Stimulated activated CD4-positive, alpha-beta T cell treated with anti-CD3 and anti-CD28 coated beads, Interleukin-2, amount 100 ng/mL, for 48 hours (primary cell): Measurements from ENCODE around the gene TXNDC2.
"Not testable (repeated sequence)": the region's sequence is repeated elsewhere in the genome, so short reads cannot be mapped to it uniquely, and the experiment has no call there.

Experiments
- DNase-seq, 2 donors: peaks; one replicate each; pipeline ENCODE4 v3.0.0-alpha.2; 2020

TXNDC2 gene

DNA sequence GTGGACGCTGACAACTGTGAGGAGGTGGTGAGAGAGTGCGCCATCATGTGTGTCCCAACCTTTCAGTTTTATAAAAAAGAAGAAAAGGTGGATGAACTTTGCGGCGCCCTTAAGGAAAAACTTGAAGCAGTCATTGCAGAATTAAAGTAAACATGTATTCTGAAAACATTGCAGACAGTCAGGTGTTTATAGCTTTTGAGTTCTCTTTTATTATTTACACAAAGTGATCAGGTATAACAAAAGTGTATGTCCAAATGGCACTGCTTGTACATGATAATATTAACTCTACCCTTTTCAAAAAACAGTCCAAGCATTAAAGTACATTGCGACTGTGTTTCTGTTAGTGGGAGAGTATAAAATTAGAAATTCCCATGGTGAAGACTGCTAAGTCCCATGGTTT, 2.2 kb downstream of the TXNDC2 start:
- no peak for DNase-seq

DNA sequence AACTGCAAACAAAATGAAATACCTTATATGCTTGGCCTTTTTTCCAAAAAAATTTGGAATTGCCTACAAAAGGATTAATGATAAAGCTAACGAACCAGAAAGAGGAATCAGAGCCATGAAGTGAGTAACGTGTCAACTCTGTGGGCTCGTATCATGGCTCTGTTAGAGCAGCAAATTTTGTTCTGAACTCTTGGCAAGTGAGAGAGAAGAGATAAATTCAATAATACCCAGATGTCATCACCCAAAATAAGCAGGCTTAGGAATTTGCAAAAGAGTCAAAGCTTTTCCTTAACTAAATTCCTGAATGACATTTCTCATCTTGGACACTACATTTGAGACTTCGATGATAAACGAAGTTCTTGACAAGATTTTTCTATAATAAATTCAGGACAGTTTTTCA, 4.4 kb downstream of the TXNDC2 start:
- no peak for DNase-seq

DNA sequence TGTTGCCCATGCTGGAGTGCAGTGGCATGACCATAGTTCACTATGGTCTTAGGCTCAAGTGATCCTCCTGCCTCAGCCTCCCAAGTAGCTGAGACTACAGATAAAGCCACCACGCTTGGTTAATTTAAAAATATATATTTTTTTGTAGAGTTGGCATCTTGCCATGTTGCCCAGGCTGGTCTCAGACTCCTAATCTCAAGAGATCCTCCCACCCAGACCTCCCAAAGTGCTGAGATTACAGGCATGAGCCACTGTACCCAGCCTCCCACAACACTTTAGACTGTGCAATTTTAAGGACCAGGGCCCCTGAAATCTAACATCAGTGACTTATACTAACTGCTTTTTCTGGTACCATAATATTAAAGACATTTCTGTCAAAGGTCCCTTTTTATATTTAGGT, 5.2 kb downstream of the TXNDC2 start:
- no peak for DNase-seq

DNA sequence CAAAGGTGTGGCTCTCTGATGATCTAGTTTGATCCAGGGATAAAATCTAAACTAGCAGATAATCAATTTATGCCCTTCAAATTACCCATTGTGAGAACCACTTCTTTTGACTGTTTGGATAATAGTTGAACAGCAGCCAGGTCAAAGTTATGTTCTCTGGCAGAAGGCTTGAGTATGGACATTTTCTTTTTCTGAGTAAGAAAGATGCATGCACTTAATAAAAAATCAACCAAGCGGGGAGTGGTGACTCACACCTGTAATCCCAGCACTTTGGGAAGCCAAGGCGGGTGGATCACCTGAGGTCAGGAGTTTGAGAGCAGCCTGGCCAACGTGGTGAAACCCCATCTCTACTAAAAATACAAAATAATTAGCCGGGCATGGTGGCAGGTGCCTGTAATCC, 5.7 kb downstream of the TXNDC2 start:
- DNase-seq: not testable (repeated sequence)

DNA sequence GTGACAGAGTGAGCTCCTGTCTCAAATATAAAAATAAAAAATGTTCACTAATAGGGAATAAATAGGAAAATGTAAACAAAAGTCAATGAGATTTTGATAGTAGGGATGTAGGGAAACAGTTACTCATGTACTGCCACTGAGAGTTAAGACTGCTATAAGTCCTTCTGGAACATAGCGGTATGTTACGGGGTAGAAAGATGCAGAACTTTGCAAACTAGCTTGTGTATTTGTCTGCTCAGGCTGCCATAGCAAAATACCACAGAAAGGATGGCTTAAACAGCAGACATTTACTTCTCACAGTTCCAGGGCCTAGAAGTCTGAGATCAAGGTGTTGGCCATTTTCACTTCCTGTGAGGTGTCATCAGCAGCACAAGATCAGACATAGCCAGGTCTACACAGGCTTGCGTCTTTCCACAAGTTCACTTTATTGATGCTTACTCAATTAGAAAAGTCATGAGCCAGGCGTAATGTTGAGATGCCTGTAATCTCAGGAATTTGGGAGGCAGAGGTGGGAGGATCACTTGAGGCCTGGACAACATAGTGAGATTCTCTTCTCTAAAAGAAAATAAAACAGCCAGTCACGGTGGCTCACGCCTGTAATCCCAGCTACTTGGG, 8.8 kb downstream of the TXNDC2 start:
- DNase-seq: no peak

DNA sequence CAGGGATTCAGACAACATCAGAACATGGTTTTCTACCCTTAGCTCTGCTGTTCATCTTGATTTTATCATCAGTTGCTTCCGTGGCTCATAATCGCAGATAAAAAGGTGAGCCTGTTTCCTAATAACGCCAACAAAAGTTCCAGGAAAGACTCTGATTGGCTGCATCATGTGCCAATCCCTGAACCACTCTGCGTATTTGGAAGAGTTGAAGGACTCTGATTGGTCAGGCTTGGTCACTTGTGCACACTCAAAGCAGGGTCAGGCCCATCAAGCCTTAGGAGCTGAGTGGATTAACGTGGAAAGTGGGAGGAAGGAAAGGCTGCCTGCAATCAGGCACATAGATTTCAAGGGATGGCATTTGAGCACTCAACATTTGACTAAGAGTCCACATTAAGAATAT, 11.4 kb downstream of the TXNDC2 start:
- DNase-seq: no peak

DNA sequence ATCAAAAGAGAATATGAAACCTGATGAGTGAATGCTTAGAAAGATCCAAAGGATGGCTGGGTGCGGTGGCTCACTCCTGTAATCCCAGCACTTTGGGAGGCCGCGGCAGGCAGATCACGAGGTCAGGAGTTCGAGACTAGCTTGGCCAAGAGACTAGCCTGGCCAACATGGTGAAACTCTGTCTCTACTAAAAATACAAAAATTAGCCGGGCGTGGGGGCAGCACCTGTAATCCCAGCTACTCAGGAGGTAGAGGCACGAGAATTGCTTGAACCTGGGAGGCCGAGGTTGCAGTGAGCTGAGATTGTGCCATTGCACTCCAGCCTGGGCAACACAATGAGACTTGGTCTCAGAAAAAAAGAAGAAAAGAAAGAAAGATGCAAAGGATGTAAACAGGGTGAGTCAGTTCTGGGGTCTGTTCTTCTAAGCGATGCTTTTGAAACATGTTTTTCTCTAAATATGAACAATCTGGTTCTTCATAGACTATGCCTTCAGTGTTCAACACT, 12.1 kb downstream of the TXNDC2 start:
- not testable (repeated sequence) for DNase-seq

DNA sequence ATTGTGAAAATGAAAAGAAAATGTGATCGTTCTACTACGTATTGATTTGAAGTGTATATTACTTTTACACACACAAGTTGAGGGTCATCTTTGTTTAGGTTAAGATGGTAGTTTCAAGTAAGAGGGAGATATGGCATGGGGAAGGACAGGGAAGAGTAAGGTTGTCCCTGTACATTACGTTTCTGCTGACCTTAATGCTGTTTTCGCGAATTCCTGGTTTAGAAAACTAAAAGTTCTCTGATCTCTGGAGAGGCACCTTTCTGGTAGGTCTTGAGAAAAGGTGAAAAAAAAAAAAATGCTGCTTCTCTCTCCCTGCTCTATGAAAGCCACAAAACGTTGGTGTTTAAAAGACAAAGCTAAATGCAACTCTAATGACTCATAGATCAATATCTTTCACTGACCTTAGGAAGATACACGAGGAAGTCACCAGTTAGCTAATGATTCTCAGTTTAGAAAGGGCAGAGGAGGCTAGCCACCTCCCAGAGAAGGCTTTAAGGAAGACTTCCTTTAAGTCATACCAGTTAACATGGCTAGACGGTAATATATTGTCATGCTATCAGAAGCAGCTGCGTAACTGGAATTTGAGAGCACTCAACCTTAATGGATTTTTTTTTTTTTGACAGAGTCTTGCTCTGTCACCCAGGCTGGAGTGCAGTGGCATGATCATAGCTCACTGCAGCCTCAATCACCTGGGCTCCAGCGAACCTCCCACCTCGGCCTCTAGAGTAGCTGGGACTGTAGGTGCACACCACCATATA, 13.2 kb downstream of the TXNDC2 start:
- DNase-seq: no peak

DNA sequence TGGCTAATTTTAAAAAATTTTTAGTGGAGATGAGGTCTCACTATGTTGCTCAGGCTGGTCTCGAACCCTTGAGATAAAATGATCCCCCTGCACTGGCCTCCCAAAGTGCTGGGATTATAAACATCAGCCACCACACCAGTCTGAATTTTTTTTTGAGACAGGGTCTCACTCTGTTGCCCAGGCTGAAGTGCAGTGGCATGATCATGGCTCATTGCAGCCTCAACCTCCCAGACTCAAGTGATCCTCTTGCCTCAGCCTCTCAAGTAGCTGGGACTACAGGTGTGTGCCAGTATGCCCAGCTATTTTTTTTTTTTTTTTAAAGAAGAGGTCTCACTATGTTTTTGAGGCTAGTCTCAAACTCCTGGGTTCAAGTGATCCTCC, 13.8 kb downstream of the TXNDC2 start:
- not testable (repeated sequence) for DNase-seq

DNA sequence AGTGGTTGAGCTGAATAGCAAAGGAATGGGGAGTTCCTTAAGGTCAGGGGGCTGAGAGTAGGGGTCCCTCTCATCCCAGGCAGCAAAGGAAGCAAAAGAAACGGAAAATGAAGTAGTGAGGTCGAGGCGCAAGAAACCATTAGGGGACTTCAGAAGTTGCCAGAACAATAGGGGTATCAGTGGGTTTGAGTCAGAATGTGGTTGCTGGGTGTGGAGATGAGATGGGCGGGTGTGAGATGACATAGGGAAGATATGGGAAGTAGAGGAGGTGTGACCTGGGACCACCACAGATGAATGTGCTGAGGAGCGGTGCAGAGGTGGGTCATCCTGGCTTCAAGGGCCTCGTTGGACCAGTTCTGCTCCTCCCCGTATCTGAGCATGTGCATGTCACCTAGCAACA, 14.9 kb downstream of the TXNDC2 start:
- no peak for DNase-seq

DNA sequence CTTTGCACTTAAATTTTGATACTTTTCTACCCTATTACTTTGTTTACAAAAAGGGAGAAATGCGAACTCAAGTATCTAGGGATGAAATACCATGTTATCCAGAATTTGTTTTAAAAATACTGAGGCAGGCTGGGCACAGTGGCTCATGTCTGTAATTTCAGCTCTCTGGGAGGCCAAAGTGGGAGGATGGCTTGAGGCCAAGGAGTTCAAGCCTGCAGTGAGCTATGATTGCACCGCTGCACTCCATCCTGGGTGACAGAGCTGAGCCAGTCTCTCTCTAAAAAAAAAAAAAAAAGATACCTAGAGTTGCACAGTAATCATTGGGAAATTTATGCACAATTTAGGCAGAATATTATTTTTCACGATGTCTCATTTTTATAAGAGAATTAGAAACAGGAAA, 15.6 kb downstream of the TXNDC2 start:
- no peak for DNase-seq

DNA sequence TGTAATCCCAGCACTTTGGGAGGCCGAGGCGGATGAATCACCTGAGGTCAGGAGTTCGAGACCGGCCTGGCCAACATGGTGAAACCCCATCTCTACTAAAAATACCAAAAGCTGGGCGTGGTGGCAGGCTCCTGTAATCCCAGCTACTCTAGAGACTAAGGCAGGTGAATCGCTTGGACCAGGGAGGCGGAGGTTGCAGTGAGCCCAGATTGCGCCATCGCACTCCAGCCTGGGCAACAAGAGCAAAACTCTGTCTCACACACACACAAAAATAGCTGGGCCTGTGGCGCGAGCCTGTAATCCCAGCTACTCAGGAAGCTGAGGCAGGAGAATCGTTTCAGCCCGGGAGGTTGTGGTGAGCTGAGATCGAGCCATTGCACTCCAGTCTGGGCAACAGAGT, 16.5 kb downstream of the TXNDC2 start:
- not testable (repeated sequence) for DNase-seq

DNA sequence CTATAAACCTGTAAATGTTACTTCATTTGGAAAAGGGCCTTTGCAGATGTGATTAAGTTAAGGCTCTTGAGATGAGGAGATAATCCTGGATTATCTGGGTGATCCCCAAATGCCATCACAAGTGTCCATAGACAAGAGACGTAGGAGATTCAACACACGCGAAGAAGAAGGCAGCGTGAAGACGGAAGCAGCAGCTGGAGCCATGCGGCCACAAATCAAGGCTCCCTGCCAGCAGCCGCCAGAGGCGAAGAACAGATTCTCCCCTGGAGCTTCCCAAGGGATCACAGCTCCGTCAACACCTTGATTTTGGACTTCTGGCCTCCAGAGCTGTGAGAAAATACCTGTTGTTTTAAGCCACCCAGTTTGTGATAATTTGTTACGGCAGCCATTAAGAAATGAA, 17.1 kb downstream of the TXNDC2 start:
- DNase-seq: no peak

DNA sequence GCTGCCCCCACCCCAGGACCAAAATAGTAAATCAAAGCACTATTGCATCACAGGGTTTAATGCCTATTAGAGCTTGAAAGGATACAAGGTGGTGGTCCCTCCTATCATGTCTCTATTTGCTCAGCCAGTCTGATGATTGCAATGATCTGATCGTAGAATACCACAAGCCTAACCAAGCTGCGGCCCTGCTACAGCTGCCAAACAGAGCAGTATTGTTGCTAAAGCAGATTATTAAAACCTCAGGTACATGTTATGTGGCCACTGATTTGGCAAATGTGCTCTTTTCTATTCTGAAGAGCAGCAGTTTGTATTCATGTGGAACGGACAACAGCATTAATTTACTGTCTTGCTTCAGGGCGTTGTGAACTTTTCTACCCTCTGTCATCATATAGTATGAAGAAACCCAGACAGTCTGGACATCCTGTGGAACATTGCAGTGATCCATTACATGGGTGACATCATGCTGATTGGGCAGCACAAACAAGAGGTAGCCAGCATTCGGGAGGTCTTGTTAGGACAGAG, 19.7 kb downstream of the TXNDC2 start:
- DNase-seq: no peak

DNA sequence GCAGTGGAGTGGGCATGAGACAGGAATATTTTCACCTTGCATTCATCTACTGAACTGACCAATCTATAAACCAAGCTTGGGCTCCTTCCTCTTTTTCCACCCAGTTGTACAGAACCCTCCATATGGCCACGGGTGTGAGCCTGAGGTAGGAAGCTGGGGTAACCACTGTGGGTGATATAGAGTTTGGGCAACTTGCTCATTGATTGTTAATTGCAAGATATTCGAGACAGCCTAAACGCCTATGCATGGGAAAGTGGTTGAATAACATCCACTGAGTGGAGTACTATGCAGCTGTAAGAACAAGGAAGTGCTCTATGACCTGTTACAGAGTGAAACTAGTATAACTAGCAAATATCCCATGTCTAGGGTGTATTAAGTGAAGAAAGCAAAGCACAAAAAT, 20.7 kb downstream of the TXNDC2 start:
- no peak for DNase-seq

DNA sequence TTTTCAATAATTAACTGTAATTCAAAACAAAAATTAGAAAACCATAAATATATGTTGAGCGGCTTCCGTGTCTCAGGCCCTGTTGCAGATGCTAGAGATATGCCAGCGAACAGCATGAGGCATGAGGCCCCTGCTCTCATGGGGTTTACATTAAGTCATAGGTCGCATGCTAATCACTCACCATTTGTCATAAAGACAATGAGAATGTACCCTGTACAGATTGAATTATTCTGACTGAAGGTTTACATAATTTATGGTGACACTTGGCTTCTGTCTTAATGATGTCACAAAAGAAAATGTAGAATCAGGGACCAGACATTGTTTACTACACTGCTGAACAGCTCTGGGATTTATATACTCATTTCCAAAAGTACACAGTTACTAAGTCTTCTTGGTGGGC, 22.1 kb downstream of the TXNDC2 start:
- no peak for DNase-seq

DNA sequence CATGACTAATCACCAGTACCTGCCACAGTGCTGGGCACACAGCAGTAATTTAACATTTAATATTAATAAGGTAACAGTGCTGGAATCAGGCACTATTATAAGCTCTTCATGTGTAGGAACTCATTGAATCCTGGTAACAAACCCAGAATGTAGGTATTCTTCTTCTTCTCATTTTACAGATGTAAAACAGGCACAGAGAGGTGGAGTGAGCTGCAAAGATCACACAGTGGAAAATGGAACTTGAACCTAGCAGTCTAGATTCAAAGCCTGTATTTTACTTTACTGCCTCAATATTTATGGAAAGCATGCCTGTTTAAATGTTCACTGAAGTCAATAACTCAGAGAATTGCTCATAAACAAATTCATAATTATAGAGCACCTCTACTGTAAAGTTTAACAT, 24.3 kb downstream of the TXNDC2 start:
- no peak for DNase-seq

DNA sequence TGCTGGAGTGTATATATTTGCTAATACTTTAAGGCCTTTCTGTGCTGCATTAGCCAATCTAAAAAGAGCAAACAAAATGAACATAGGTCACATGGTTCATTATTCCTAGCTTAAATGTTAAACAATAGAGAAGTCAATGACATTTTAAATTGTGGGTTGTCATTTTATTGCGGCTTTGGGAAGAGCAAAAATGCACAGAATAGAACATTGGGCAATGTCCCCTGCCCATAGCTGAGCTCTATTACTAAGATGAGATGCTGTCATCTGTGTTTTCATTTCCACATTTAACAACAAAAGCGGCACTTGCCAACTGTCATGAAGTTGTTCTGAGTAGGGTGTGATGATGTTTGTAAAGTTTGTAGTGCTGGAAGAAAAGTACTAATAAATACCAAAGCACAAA, 24.9 kb downstream of the TXNDC2 start:
- no peak for DNase-seq

DNA sequence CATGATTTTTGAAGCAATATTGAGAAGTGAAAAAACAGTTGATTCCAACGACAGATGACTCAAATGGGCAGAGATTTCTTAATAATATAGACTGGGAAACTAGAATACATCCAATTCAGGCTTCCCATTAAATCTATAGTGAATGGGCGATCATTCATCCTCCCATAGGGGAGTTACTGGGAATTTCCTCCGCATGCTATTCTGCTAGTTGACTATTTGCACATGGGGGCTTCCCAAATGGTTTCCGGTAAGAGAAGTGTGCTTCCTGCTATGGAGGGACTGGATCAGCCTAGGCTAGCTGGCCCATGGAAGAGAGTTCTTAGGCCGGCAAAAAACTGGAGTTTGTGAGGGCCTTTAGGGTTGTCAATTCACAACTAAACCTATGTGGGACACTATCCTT, 25.5 kb downstream of the TXNDC2 start:
- no peak for DNase-seq

DNA sequence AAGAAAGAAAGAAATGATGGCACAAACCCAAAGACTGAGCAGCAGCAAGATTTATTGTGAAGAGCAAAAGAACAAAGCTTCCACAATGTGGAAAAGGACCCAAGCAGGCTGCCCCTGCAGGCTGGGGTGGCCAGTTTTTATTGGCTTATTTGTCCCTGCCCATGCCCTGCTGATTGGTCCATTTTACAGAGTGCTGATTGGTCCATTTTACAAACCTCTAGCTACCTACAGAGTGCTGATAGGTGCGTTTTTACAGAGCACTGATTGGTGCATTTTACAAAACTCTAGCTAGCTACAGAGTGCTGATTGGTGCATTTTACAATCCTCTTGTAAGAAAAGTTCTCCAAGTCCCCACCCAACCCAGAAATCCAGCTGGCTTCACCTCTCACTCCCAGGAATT, 26.5 kb downstream of the TXNDC2 start:
- not testable (repeated sequence) for DNase-seq

DNA sequence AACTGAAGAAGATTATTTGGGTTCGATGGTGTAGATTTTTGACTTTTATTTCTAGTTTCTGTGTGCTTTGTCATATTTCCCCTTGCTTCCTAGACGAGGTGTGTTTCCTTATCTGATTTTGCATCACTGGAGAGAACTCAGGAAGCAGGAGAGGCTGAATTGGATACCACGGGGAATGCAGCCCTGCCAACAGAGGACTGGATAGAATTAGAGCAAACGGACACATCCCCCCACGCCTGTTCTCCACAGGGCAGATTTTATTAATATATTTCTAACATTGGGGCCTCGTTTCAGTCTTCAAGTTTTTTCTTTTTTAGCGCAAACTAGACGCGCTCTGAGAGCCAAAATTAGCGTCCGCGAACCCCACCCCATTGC, 27.4 kb downstream of the TXNDC2 start:
- DNase-seq: no peak

DNA sequence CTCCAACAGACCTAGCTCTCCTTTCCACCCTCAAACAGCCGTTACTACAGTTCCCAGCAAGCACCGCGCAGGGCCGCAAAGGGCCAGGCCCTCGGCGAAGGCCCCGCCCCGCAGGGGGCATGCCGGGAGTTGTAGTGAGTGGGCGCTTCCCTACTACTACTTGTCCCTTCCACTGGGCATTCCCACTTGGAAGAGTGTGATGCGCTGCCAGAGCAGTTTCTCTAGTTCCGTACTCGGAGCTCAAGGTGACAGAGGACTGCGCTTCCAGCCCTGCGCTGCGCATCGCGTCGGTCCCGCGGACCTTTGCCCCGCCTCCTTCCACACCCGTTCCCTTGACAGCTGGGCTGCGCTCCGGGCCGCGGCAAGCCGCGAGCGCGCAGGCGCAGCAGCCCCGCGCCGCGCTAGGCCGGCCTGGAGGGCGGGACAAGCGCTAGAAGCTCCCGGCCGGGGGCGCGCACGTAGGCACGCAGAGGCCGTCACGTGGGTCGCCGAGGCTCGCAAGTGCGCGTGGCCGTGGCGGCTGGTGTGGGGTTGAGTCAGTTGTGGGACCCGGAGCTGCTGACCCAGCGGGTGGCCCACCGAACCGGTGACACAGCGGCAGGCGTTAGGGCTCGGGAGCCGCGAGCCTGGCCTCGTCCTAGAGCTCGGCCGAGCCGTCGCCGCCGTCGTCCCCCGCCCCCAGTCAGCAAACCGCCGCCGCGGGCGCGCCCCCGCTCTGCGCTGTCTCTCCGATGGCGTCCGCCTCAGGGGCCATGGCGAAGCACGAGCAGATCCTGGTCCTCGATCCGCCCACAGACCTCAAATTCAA, 28.0 kb downstream of the TXNDC2 start, which contains the start of gene VAPA:
TSS of gene VAPA (plus strand) at position 491 of the 808 bp plus-strand sequence. CDS start at position 732, 241 bp downstream.
- peak; percentile 85 for DNase-seq

DNA sequence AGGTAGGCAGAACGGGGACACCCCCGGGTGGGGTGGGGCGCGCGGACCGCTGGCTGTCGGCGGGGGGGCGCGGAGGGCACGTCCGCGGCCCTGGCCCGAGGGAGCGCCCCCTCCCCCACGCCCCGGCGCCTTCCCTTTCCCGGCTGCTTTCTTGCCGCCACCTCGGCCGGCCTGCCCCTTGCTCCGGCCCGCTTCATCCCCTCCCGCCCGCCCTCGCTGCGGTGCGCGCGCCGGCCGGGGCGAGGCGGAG, 28.5 kb downstream of the TXNDC2 start:
- DNase-seq: no peak
